Measurements from ENCODE around the gene C17orf114.

C17orf114 gene

GRCh38 chr17:4823373-4824089 lies 21.4 kb upstream of the C17orf114 start:
- no peak for DNase-seq (ENCODE audit: extremely low read depth in 1 of 2, low read depth in 1 of 2)

DNA sequence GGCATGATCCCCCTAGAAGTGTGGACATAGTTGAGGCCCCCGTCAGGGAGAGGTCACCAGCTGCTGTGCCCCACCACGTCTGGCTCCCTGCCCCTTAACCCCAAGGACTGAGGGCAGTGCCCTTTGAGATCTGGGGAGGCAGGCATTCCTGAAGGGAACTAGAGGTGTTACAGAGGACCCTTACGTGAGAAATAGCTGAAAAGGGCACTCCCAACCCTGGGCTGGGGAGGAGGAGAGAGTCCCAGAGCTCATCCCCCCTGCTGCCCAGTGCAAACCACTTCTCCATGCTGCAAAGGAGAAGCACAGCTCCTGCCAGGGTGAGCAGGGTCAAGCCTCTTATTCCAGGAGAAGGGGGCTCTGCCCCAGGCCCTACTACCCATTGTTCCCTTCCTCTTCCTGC lies 20.7 kb upstream of the C17orf114 start:
- DNase-seq (ENCODE audit: extremely low read depth in 1 of 2, low read depth in 1 of 2): no peak

DNA sequence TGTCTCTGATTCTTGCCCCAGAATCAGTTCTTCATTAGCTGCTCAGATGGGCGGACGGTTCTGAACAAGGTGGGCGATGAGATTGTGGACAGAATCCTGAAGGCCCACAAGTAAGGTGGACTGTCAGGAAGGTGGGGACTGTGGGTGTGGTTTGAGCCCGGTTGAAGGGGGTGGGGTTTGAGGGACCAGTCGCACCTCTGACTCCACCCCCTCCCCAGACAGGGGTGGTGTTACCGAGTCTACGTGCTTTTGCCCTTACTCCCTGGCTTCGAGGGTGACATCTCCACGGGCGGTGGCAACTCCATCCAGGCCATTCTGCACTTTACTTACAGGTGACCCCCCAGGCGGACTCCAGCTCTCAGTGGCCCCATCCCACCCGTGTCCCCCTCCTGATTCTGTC lies 16.1 kb upstream of the C17orf114 start:
- DNase-seq (ENCODE audit: extremely low read depth in 1 of 2, low read depth in 1 of 2): no peak

GRCh38 chr17:4816826-4817225 lies 14.7 kb upstream of the C17orf114 start:
- DNase-seq (ENCODE audit: extremely low read depth in 1 of 2, low read depth in 1 of 2): no peak

GRCh38 chr17:4815043-4815675 lies 13.0 kb upstream of the C17orf114 start:
- DNase-seq (ENCODE audit: extremely low read depth in 1 of 2, low read depth in 1 of 2): no peak

- no peak for DNase-seq (ENCODE audit: extremely low read depth in 1 of 2, low read depth in 1 of 2)
Measured at GRCh38 chr17:4812690-4813089, 10.6 kb upstream of the C17orf114 start.

DNA sequence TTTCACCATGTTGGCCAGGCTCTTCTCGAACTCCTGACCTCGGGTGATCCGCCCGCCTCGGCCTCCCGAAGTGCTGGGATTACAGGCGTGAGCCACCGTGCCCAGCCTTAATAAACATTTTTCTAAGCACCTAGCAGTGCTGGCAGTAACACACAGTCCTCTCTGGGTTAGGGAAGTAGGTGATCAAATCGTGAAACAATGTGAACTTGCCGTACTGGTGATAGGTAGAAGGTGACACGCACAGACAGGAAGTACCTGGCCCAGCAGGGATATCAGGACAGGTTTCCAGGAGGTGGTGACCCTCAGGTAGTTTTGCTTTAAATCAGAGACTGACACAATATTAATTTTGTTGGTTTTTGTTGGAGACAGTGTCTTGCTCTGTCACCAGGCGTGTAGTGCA lies 9.3 kb upstream of the C17orf114 start:
- no peak for DNase-seq (ENCODE audit: extremely low read depth in 1 of 2, low read depth in 1 of 2)

GRCh38 chr17:4810696-4811290 lies 8.7 kb upstream of the C17orf114 start:
- DNase-seq (ENCODE audit: extremely low read depth in 1 of 2, low read depth in 1 of 2): no peak

DNA sequence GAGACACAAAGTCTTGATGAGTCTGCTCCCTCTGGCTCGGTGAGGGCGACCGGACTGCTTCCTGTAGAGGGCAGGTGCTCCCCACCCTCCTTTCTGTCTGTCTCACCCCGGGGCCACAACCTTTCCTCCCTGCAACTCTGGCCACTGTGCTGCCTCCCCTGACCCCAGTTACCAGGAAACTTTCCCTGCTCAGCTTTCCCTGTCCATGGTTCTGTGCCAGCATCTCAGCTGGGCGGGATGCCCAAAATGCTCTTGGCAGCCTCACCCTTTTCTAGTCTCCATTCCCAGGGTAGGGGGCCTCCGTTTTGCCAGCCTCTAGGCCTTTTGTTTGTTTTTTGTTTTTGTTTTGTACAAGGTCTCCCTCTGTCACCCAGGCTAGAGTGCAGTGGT lies 6.2 kb upstream of the C17orf114 start:
- no peak for DNase-seq (ENCODE audit: extremely low read depth in 1 of 2, low read depth in 1 of 2)

- DNase-seq (ENCODE audit: extremely low read depth in 1 of 2, low read depth in 1 of 2): no peak
Measured at GRCh38 chr17:4807605-4808377, 5.7 kb upstream of the C17orf114 start.

DNA sequence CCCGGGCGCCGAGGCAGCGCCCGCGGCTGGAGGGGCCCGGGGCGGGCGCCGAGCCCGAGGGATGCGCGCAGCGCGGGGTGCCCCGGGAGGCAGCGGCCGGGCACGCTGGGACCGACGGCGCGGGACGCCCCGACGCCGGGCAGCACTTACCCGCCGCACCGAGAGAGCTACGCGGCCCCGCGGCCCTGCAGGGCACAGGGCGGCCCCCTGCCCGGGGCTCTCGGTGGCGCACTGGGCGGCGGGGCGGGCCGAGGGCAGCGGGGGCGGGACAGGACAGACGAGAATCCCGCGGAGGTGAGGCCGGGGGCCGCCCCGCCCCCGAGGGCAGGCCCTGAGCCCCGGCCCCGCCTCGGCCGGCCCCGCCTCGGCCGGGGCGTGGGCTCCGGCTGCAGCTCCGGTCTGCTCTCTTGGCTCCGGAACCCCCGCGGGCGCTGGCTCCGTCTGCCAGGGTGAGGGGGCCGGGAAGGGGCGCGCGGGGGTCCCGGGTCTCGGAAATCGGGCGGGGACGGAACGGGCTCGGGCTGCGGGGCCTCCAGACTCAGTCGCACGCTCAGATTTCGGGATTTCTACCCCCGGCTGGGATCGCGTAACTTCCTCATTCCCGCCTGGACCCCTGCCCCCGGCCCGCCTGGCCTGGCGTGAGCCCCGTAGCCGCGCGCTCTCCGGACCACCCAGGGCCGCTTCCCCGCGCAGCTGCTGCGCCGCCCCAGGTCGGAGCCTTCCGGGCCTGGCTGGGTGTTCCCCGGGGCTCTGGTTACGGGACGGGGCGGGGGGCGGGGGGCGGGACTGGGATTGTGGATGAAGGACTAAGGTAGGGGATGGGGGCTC lies 4.9 kb upstream of the C17orf114 start, which contains the start of gene PLD2:
PLD2 (plus strand) TSS at position 376 of the 828 bp plus-strand sequence. CDS start 621 bp downstream, outside the sequence.
- DNase-seq (ENCODE audit: extremely low read depth in 1 of 2, low read depth in 1 of 2): peak; percentile 78 to 80

DNA sequence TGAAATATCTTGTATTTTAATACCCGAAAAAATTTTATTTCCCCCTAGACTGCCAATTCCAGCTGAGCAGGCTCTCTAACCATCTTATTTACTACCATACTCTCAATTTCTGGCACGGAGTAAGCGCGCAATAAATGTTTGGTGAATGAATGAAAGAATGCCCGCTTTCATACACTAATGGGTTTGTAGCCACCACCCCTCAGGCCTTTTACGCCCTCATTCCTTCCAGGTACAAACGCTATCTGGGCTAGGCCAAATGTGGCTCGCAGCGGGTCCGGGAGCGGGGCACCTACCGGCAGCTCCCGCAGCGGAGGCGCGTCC lies 4.3 kb upstream of the C17orf114 start:
- no peak for DNase-seq (ENCODE audit: extremely low read depth in 1 of 2, low read depth in 1 of 2)

GRCh38 chr17:4800462-4801196 lies 1.5 kb downstream of the C17orf114 start:
- no peak for DNase-seq (ENCODE audit: extremely low read depth in 1 of 2, low read depth in 1 of 2)

- DNase-seq (ENCODE audit: extremely low read depth in 1 of 2, low read depth in 1 of 2): no peak
Measured at GRCh38 chr17:4796552-4796920, 5.6 kb downstream of the C17orf114 start.

GRCh38 chr17:4795168-4795567 lies 7.0 kb downstream of the C17orf114 start:
- DNase-seq (ENCODE audit: extremely low read depth in 1 of 2, low read depth in 1 of 2): no peak

DNA sequence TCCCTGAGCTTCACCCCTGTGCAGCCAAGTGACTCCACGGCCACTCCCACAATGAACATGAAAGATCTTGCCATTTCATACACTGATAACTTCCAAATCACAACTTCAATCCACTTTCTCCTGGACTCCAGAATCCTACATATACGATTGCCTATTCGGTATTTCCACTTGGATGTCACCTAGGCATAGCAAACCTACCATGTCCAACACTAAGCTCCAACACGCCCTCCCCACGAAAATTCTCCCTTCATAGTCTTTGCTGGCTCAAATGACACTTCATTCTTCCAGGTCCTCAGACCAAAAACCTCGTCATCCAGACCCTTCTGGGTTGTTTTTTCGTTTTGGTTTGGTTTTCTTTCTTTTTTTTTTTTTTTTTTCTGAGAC lies 11.4 kb downstream of the C17orf114 start:
- DNase-seq (ENCODE audit: extremely low read depth in 1 of 2, low read depth in 1 of 2): no peak

GRCh38 chr17:4789951-4790704 lies 12.0 kb downstream of the C17orf114 start:
- peak; percentile 71 to 76 for DNase-seq (ENCODE audit: extremely low read depth in 1 of 2, low read depth in 1 of 2)

DNA sequence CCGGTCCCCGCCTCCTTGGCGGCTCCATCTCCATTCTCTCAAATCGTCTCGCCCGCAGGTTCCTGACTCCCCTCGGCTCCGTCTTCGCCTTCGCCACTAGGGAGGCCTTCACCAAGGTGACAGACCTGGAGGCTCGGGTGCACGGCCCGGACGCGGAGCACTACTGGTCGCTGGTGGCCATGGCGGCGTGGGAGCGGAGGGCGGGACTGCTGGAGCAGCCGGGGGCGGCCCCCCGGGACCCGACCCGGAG lies 12.5 kb downstream of the C17orf114 start:
- DNase-seq (ENCODE audit: extremely low read depth in 1 of 2, low read depth in 1 of 2): no peak

DNA sequence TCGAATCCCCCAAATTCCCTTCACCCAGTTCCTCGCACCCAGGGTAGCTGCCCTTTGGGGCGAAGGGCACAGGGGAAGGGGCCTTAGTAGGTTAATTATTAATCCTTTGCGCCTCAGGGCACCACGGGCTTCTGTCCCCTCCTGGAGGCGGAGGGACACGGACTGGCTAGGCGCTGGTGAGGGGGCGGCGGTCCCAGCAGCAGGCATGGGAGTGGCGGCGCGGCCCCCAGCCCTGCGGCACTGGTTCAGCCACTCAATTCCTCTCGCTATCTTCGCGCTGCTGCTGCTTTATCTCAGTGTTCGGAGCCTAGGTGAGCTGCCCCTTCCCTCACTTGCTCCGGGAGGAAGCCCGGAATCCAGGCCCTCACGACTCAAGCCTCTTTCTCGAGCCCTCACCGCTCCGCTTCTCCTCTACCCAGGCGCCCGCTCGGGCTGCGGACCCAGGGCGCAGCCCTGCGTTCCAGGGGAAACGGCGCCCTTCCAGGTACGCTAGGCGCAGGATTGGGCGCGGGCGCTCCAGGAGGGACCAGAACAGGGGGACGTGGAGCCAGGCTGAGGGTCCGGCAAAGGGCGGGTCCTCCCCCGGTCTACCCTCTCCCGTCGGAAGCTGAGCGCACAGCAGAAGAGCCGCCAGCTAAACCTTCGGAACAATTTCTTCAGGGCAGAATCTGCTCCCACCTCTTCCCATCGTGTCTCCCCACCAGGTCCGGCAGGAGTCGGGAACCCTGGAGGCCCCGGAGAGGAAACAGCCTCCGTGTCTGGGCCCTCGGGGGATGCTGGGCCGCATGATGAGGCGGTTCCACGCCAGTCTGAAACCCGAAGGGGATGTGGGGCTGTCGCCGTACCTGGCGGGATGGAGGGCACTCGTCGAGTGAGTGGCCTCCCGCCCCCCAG lies 13.1 kb downstream of the C17orf114 start, which contains the start of gene GLTPD2:
GLTPD2 (plus strand) TSS at position 158 of the 894 bp plus-strand sequence; CDS start at position 206, 48 bp downstream.
- DNase-seq (ENCODE audit: extremely low read depth in 1 of 2, low read depth in 1 of 2): no peak
